ENCODE results near the gene MOV10L1. TPM values are rescaled to one million over a fixed set of nuclear protein-coding genes. Genes with fewer than 3 reads are reported as not detected.
"Not testable (repeated sequence)": the region's sequence is repeated elsewhere in the genome, so short reads cannot be mapped to it uniquely, and the experiment has no call there.

Gene MOV10L1
- total RNA-seq, 1 donor, result not detected

GRCh38 chr22:50161508-50162390 lies 71.9 kb downstream of the MOV10L1 start:
- H3K27me3 ChIP-seq (ENCODE audit: insufficient read depth, low read length), result no peaks in the 10 kb centered on the region
- H3K4me3 ChIP-seq (ENCODE audit: low read length), result no peak overlapping the region
- no peaks in the 10 kb centered on the region for H3K4me1 ChIP-seq (ENCODE audit: insufficient read depth, low read length)
- H3K9me3 ChIP-seq (ENCODE audit: low read depth, low read length), result no peaks in the 10 kb centered on the region

- Histone ChIP-seq H3K27me3 (ENCODE audit: insufficient read depth, low read length) (peaks cover under 1% of the 10 kb centered on the region), H3K4me3 (ENCODE audit: low read length) (no peak overlapping the region), H3K9me3 (ENCODE audit: low read depth, low read length) (no peaks in the 10 kb centered on the region), H3K4me1 (ENCODE audit: insufficient read depth, low read length) (no peaks in the 10 kb centered on the region)
Observed at GRCh38 chr22:50162391-50162956, 72.7 kb downstream of the MOV10L1 start.

DNA sequence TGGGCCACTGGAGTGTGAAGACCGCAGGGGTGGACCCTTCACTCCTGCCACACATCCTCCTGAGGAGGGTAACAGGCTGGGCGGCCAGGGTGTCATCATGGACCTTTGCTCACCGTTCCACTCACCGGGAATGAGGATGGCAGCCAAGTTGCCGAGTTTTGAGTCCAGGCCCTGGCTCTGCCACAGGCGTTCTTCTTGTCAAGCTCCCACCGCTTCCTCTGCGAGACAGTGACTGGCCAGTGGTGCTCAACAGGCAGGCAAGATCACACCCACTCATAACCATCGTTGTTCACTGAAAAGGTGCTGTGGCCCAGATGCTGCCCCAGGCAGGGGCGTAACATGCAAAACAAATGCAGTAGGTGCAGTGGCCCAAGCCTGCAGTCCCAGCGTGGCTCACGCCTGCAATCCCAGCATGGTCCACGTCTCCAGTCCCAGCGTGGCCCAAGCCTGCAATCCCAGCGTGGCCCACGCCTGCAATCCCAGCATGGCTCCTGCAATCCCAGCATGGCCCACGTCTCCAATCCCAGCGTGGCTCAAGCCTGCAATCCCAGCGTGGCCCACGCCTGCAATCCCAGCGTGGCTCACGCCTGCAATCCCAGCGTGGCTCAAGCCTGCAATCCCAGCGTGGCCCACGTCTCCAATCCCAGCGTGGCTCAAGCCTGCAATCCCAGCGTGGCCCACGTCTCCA lies 75.8 kb downstream of the MOV10L1 start:
- Histone ChIP-seq H3K4me3 (ENCODE audit: low read length) (no peak overlapping the region), H3K4me1 (ENCODE audit: insufficient read depth, low read length) (peaks cover 3% of the 10 kb centered on the region), H3K9me3 (ENCODE audit: low read depth, low read length) (no peaks in the 10 kb centered on the region), H3K27me3 (ENCODE audit: insufficient read depth, low read length) (peaks cover 19% of the 10 kb centered on the region)

DNA sequence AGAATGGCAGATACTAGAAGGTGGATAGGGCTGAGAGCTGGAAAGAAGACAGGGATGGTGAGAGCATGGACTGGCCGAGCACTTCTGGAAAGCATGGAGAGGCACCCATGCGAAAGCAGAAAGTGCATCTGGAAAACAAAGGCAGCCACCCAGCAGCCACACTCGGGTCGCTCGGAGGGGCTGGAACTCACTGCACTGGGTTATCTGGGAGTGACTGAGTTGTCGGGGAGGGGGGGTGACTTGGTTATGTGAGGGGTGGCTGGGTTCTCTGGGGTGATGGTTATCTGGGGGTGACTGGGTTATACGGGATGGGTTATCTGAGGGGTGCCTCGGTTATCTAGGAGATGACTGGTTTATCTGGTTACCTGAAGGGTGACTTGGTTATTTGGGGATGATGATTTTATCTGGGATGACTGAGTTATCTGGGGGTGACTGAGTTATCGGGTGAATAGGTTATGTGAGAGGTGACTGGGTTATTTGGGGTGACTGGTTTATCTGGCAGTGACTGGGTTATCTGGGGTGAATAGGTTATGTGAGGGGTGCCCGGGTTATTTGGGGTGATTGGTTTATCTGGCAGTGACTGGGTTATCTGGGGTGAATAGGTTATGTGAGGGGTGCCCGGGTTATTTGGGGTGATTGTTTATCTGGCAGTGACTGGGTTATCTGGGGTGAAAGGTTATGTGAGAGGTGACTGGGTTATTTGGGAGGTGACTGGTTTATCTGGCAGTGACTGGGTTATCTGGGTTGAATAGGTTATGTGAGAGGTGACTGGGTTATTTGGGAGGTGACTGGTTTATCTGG lies 78.1 kb downstream of the MOV10L1 start:
- Histone ChIP-seq H3K27me3 (ENCODE audit: insufficient read depth, low read length) (peaks cover 19% of the 10 kb centered on the region), H3K4me3 (ENCODE audit: low read length) (no peak overlapping the region), H3K4me1 (ENCODE audit: insufficient read depth, low read length) (peaks cover 7% of the 10 kb centered on the region), H3K9me3 (ENCODE audit: low read depth, low read length) (no peaks in the 10 kb centered on the region)

- not testable (repeated sequence) for H3K4me3 ChIP-seq (ENCODE audit: low read length); H3K9me3 ChIP-seq (ENCODE audit: low read depth, low read length)
- peaks cover 19% of the 10 kb centered on the region for H3K27me3 ChIP-seq (ENCODE audit: insufficient read depth, low read length)
- peaks cover 14% of the 10 kb centered on the region for H3K4me1 ChIP-seq (ENCODE audit: insufficient read depth, low read length)
Observed at GRCh38 chr22:50168490-50169180, 78.8 kb downstream of the MOV10L1 start.

DNA sequence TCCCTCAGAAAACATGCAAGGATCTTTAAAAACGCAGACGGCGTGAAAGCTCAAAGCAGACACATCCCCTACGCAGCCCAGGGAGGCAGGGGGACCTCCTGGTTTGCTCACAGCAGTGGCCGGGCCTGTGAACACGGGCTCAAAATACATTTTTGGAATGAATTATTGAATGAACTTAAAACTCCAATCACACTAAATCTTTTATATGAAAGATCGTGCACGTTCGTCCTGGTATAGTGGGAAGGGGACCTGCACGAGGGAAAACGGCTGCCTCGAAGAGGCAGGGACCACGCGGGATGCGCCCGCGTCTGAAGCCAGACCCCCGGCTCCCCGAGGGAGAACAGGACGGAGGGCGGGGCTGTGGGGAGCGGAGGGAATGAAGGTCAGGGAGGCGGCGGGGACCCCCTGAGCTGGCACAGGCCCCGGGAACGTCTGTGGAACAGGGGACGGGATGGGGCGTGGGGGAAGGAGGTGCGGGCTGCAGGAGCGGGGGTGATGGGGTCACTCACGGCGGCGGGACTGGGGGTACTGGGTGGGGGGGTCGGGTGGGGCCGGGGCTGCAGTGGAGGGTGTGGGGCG lies 79.5 kb downstream of the MOV10L1 start:
- Histone ChIP-seq H3K4me1 (ENCODE audit: insufficient read depth, low read length) (peaks cover 15% of the 10 kb centered on the region), H3K27me3 (ENCODE audit: insufficient read depth, low read length) (peaks cover 19% of the 10 kb centered on the region), H3K9me3 (ENCODE audit: low read depth, low read length) (no peaks in the 10 kb centered on the region), H3K4me3 (ENCODE audit: low read length) (no peak overlapping the region)

DNA sequence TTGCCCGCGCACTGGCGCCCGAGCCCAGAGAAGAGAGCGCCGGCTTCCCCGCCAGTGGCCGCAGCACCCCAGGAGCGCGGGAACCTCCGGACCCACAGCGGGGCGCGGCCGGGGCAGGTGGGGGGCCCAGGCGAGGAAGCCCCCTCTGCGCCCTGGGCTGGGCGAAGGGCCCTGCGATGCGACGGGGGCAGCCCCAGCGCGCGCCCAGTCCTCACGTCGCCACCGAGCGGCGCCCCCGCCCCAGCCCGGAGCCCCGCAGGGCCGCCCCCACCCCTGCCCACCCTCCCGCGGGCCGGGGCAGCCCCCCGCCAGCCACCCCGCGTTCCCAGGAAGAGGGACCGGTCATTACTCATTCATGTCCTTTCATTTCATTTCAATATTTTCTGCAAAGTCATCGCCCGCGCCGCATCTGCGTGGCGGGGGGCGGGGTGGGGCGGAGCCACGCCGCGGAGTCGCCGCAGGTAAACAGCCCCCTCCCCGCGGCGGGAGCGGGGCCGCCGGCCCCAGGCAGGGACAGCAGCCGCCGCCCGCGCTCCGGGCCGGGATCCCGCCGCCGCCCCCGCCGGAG lies 80.1 kb downstream of the MOV10L1 start:
- H3K4me3 ChIP-seq (ENCODE audit: low read length), result no peak overlapping the region
- peaks cover 19% of the 10 kb centered on the region for H3K27me3 ChIP-seq (ENCODE audit: insufficient read depth, low read length)

DNA sequence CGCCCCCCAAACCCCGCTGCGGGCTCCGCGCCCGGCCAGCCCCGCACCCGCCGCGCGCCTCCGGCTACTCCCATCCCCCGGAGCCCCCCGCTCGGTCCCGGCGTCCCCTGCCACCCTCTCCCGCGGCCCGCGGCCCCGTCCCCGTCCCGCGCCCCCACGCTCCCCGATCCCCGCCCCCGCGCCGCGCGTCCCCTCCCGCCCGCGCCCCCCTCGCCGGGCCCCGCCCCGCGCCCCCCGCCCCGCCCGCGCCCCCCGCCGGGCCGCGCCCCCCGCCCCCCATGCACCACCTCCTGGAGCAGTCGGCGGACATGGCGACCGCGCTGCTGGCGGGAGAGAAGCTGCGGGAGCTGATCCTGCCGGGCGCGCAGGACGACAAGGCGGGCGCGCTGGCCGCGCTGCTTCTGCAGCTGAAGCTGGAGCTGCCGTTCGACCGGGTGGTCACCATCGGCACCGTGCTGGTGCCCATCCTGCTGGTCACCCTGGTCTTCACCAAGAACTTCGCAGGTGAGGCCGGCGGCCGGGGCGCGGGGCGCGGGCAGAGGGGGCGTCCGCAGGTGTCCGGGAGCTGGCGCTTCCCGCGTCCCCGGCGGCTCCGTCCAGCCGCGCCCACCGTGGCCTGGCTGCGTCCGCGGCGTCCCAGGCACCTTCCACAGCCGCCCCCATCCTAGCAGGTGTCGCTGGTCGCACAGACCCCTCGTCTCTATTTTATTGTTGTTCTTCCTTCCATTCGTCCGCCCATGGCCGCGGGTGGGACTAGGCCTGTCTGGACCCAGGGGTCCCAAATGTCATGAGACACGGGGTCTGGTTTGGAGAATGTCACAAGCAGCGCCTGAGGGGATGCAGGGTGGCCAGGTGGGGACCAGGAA lies 80.9 kb downstream of the MOV10L1 start, which contains the start of gene PANX2:
Gene PANX2 (plus strand): TSS at position 279 of the 866 bp plus-strand sequence. CDS start 0 bp downstream, at position 279.
- H3K4me3 ChIP-seq (ENCODE audit: low read length), result no peak within 1 kb of the TSS
- H3K9me3 ChIP-seq (ENCODE audit: low read depth, low read length), result no peaks in the 10 kb centered on the region
- peaks cover 19% of the 10 kb centered on the region for H3K27me3 ChIP-seq (ENCODE audit: insufficient read depth, low read length)
- peaks cover 15% of the 10 kb centered on the region for H3K4me1 ChIP-seq (ENCODE audit: insufficient read depth, low read length)

More for the DNA sequence above, 80.1 kb downstream of the MOV10L1 start:
- H3K4me1 ChIP-seq (ENCODE audit: insufficient read depth, low read length), result peaks cover 15% of the 10 kb centered on the region
- H3K9me3 ChIP-seq (ENCODE audit: low read depth, low read length), result no peaks in the 10 kb centered on the region

DNA sequence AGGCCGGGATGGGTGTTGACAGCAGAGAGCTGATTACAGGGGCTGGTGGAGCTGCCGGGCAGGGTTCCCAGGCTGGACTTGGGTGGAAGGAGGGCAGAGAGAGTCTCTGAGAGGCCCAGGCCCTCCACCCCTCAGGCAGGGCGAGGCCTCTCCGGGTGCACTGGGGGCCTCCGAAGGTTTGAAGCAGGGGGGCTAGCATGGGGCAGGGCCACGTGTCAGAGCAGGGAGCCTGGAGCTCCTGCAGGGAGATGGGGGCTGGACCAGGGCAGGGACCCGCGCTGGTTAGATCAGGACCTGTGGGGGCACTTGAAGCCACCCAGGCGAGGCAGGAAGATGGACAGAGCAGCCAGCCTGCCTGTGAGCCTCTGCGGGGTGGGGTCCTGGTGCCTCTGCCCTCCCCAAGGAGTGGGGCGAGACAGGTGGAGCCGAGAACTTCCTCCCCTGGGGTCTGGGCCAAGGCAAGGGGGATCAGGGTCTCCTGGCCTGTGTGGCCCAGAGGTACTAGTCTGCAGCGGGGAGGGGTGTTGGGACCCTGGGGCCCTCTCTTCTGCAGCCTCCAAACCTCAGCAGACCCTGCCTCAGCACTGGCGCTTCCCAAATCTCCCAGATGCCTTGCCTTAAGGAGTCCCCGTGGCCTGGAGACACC lies 81.6 kb downstream of the MOV10L1 start:
- Histone ChIP-seq H3K9me3 (ENCODE audit: low read depth, low read length) (no peaks in the 10 kb centered on the region), H3K27me3 (ENCODE audit: insufficient read depth, low read length) (peaks cover 19% of the 10 kb centered on the region), H3K4me1 (ENCODE audit: insufficient read depth, low read length) (peaks cover 15% of the 10 kb centered on the region), H3K4me3 (ENCODE audit: low read length) (no peak overlapping the region)

DNA sequence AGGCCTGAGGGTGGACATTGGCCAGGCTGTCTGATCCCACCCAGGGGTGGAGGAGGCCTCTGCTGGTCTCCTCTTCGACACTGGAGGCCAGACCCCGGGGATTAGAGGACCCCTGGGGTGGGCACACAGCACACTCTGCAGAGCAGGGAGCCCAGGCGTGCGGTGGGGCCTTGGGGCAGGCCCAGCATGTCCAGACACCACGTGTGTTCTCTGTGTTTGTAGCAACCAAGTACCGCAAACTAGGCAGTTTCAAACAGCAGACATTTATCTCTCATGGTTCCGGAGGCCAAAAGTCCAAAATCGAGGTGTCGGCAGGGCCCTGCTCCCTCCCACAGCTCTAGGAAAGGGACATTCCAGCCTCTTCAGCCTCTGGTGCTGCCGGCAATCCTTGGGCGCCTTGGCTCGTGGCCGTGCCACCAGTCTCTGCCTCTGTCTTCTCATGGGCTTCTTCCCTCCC lies 82.2 kb downstream of the MOV10L1 start:
- Histone ChIP-seq H3K9me3 (ENCODE audit: low read depth, low read length) (no peaks in the 10 kb centered on the region), H3K27me3 (ENCODE audit: insufficient read depth, low read length) (peaks cover 19% of the 10 kb centered on the region), H3K4me1 (ENCODE audit: insufficient read depth, low read length) (peaks cover 15% of the 10 kb centered on the region), H3K4me3 (ENCODE audit: low read length) (no peak overlapping the region)

GRCh38 chr22:50173311-50173982 lies 83.6 kb downstream of the MOV10L1 start:
- peaks cover 8% of the 10 kb centered on the region for H3K27me3 ChIP-seq (ENCODE audit: insufficient read depth, low read length)
- no peaks in the 10 kb centered on the region for H3K9me3 ChIP-seq (ENCODE audit: low read depth, low read length)
- H3K4me1 ChIP-seq (ENCODE audit: insufficient read depth, low read length), result peaks cover 15% of the 10 kb centered on the region
- no peak overlapping the region for H3K4me3 ChIP-seq (ENCODE audit: low read length)

- Histone ChIP-seq H3K4me1 (ENCODE audit: insufficient read depth, low read length) (peaks cover 15% of the 10 kb centered on the region), H3K4me3 (ENCODE audit: low read length) (no peak overlapping the region), H3K27me3 (ENCODE audit: insufficient read depth, low read length) (peaks cover 5% of the 10 kb centered on the region), H3K9me3 (ENCODE audit: low read depth, low read length) (no peaks in the 10 kb centered on the region)
Observed at GRCh38 chr22:50173983-50174355, 84.2 kb downstream of the MOV10L1 start.

Measured in mononuclear cell (primary cell).